ENCODE measurements around the gene PHRF1.
A peak's percentile ranks its signal among the peaks of the same experiment; 100 is the strongest.

The PHRF1 gene

DNA sequence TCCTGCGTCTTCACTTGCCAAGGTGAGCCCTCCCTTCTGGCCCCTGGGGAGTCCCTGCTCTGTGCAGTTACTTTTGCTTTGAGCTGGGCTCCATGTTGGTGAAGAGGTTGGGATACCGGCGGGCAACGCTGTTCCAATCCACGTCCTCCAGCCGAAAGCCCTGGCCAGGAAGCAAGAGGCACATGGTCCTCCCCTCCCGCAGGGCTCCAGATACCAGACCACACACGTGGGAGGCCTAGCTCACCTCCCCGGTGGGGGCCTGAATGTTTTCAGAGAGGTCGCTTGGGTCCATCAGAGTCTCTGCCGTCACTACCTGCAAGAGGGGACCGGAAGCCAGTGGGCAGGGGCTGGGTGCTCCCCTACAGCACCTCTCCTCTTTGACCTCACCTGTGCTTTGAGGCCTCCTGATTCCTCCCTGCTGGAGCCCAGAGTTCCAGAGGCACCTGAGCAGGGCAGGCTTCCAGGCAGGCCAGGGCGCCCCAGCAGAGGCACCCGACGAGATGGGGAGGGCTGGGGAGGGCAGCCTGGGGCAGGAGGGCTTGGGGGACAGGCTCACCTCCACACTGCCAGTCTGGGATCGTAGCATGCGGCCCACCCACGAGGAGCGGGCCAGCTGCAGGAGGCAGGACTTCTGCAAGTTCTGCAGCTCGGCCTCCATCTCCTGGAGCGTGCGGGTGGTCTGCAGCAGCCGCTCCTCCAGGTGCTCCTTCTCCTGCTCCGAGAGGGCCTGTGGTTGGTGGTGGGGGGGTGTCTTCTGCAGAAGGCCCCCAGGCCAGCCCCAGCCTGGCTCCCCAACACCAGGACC lies 18.7 kb upstream of the PHRF1 start:
- DNase-seq, result no peak

DNA sequence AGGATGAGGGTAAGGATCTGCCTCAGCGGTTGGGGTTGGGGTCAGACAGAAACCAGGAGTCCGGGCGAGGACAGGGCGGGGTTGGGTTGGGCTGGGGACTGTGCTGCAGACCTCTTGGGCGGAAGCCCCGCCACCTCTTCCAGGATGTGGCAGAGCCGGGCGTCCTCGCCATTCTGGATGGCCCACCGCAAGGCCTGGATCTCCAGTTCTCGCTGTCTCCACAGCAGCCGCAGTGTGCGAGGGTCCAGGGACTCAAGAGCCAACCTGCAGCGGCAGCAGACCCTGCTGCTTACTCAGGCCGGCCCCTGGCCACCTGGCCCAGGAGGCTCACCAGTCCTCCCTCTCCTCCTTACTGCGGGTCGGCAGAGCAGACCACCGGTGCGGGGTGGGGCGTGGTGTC lies 17.8 kb upstream of the PHRF1 start:
- no peak for DNase-seq

DNA sequence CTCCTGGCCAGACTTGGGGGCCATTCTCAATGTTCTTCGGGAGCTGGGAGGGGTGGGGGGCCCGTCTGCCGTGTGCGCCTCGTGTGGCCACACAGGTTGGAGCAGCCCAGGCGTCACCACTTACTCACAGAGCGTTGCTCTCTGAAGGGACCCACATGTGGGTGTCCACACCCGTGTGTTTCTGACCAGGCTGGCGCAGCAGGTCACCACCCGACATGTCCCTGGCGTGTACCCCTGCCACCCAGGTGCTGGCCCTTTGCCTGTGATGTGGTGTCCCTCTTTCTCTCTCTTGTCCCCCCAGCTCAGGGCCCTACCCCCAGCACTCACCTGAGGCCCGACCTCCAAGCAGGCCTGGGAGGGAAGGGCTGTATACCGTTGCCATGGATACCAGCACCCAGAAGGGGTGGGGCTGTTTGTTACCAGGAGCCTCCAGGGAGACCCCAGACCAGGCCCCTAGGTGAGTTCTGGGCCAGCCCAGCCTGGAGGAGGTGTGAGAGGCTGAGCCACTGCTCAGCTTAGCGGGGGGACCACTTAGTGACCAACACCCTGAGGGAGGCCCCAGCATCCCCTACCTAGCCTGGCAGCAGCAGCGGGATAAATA lies 17.1 kb upstream of the PHRF1 start:
- DNase-seq, result no peak

DNA sequence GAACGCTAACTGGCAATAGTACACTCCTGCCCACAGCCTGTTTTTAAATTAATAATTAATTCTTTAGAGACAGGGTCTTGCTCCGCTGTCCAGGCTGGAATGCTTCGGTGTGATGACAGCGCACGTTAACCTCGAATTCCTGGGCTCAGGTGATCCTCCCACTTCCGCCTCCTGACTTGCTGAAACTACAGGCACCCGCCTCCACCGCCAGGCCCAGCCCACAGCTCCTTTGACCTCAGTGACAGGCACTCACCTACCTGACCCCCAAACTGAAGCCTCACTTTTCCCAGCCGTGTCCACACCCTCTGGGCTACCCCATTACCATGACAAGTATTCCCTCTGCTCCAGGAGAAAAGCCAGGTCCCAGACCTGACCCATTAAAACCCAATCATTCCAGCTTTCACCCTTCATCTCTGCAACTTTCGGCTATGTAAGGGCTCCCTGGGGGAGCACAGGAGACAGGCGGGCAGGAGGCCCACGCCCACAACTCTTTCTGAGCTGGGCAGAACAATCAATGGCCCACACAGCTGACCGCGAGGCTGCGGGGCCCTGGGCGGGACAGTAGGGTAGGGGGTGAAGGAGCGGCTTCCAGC lies 16.5 kb upstream of the PHRF1 start:
- DNase-seq, result no peak

DNA sequence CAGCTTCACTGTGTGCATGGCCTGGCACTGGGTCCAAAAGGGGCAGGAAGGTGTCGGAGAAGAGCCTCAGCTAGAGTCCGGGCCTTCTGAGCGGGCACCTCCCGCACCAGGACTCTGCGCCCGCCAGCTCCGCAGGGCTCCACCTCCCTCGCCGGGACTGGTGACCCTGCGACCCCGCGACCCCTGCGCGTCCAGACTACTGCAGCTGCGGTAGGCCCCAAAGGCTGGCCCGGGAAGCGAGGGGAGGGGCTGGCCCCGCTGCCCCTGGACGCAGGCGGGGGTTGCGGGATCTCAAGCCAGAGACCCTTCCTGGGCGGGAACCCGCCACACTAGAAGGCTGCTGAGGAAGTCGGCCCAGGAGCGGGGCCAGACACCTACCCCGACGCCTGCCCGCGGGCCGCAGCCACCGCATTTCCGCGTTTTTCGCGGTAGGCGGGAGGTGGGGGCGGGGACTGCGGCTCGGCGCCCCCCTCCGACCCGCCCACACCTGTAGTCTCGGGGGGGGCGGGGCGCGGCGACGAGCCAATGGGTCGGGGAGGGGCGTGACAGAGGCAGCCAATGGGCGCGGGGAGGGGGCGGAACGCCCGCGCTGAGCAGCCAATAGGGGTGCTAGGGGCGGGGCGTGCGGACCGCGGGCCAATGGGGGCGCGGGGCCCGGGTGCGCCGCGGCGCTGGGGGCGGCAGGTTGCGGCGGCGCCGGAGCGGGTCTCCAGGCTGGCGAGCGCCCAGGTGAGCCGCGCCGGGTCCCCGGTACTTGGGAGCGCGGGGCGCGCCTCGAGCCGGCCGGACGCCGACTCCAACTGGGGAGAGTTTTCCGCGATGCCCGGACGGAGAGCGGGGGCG lies 15.7 kb upstream of the PHRF1 start, which contains the start of the genes LMNTD2 and RASSF7:
Gene LMNTD2, minus strand, starts transcription at position 434 of the 843 bp plus-strand sequence. Its CDS starts 22 bp downstream, at position 412.
Gene RASSF7, plus strand, starts transcription at position 666 of the 843 bp plus-strand sequence. CDS start 799 bp downstream, outside the sequence.
- peak in 55 of 56 donors; percentile 39 to 93 (median 76) for DNase-seq

DNA sequence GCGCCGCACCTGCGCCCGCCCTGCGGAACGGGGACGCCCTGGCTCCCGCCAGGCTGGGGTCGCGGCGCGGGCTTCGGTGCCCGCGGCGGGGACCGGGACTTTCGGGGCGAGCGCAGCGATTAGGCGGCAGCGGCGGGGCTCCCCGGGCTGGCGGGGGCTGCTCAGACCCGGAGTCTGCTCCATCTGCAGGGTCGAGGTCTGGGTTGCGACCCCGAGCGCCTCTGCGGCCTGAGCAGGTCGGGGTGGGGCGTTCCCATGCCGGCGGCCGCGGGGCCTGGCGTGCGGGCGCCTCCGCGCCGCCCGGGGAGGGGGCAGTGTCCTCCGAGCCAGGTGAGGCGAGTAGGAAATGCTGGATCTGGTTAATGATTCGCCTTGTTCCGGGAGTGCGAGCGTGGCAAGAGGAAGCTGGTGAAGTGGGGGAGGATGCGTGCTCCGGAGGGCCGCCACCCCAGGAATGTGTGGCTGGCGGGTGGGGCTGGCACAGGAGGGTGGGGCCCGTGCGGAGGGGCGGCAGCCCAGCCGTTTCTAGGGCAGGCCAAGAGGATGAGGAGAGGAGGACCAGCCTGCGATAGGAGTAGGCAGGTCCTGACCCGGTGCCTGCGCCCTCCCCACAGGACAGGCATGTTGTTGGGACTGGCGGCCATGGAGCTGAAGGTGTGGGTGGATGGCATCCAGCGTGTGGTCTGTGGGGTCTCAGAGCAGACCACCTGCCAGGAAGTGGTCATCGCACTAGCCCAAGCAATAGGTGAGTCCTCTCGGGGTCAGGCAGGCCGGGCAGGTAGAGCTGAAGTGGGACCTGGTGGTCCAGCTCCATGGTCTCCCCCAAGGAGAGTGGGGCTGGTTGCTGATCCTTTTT lies 14.9 kb upstream of the PHRF1 start:
- peak in 5 of 56 donors; percentile 20 to 45 (median 38) for DNase-seq

DNA sequence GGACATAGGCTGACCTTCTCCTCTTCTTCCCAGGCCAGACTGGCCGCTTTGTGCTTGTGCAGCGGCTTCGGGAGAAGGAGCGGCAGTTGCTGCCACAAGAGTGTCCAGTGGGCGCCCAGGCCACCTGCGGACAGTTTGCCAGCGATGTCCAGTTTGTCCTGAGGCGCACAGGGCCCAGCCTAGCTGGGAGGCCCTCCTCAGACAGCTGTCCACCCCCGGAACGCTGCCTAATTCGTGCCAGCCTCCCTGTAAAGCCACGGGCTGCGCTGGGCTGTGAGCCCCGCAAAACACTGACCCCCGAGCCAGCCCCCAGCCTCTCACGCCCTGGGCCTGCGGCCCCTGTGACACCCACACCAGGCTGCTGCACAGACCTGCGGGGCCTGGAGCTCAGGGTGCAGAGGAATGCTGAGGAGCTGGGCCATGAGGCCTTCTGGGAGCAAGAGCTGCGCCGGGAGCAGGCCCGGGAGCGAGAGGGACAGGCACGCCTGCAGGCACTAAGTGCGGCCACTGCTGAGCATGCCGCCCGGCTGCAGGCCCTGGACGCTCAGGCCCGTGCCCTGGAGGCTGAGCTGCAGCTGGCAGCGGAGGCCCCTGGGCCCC lies 14.1 kb upstream of the PHRF1 start:
- DNase-seq, result no peak

DNA sequence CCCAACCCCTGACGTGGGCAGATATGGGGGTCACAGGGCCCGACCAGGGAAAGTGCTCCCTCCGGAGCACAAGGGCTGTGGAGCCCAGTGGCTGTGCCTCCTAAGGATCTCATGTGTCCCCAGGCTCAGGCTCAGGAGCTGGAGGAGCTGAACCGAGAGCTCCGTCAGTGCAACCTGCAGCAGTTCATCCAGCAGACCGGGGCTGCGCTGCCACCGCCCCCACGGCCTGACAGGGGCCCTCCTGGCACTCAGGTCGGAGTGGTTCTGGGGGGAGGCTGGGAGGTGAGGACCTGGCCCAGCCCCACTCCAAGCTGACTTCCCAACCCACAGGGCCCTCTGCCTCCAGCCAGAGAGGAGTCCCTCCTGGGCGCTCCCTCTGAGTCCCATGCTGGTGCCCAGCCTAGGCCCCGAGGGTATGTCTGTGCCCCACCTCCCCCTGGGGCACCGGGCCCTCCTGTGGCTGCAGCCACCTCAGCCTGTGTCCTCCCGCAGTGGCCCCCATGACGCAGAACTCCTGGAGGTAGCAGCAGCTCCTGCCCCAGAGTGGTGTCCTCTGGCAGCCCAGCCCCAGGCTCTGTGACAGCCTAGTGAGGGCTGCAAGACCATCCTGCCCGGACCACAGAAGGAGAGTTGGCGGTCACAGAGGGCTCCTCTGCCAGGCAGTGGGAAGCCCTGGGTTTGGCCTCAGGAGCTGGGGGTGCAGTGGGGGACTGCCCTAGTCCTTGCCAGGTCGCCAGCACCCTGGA lies 13.0 kb upstream of the PHRF1 start:
- no peak for DNase-seq

DNA sequence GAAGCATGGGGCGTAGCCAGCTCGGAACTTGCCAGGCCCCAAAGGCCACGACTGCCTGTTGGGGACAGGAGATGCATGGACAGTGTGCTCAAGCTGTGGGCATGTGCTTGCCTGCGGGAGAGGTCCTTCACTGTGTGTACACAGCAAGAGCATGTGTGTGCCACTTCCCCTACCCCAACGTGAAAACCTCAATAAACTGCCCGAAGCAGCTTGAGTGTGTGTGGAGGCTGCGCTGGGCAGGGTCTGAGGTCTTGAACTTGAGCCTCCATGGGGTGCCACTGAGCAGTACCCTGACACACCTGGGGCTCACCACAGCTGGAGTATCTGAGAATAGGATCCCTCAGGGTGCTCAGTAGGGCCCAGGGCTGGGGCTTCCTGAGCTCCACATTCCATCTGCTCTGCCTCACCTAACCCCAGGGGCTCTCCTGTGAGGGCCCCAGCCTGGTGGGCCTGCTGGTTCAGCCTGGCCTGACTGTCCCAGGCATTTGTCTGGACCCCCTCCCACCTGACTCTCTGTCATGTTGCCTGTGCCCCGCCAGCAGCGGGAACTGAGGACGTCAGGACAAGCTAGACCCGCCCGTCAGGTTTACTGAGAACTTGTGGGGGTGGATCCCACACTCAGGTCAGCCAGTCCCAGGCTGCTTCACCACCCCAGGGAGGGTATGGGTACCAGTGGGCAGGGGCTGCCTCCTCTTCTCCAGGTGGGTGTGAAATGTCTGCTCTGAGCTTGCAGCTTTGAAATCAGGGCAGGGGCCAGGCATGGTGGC lies 12.3 kb upstream of the PHRF1 start:
- no peak for DNase-seq

DNA sequence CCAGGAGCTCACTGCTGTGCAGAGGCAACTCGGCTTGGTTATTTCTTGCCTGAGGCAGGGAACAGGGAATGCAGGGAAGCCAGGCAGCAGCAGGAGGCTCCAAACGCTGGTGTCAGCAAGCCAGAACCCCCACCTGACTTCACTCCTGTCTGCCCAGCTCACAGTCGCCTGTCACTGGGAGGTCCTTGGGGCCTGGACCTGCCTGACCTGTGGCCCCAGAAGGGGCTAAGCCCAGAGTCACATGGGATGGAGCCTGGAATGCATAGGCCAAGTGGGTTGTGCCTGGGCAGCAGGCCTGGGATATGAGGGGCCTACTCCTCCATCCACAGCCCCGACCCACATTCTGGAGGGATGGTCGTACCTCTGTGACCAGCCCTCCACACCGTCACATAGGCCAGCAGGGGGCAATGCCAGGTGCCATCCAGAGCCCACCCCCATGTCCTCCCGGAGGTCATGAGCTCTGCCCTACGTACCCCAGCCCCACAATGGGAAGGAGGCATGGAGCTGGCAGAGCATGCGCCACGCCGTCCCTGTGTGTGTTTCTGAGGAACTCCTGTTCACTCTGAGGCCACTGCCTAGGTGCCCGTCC lies 10.3 kb upstream of the PHRF1 start:
- DNase-seq, result no peak

DNA sequence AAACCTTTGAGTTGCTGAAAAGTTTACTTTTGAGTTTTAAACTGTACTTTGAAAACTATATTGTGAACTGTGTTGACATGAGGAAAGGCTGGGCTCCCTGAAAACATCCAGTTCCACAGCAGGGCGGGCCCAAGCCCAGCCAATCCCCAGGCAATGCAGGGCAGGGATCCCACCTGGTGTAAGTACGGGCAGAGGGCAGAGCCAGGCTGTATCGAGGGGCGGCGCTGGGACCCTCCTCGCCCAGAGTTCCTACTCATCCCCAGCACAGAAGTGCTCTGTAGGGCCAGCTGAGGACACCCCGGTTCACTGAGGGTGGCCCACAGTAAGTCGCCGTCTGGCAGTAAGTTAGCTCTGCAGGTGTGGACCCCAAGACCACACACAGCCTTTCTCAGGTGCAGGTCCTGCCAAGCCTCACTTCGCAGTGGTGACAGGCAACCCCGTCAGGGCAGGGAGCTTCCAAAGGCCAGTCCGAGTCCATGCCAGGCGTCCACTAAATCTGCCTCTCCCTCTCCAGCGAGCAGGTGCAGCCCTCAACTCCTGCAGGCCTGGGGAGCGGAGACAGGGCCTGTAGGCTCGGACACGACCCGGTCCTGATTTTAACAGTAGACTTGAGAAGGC lies 9.2 kb upstream of the PHRF1 start:
- no peak for DNase-seq

DNA sequence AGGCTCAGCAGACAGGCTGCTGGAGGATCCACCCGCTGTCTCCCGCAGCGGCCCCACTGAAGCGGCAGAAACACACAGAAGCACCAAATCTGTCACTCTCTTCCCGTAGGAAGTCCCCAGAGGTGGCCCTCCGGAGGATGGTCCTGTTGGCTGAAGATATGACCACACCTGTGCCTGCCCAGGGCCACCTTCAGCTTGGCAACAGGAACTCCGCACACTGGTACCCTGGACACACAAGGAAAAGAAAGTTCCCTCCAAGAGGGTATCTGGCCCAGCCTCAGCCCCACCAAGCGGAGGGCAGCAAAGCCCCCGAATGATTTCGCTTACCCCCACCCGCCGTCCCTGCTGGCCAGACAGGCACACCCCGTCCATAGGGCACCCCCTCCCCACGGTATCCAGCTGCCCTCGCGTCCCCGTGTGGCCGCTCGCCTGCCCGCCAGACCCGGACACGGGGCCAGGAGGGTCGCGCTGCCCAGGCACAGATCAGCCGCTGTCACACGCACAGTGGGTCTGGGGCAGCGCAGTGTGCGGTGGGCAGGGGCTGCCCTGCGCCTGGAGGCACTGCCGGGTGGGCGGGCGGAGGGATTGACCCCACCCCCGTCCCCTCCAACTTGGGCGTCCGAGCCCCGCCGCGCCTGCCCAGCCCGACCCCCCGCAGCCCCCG lies 8.5 kb upstream of the PHRF1 start:
- no peak for DNase-seq

DNA sequence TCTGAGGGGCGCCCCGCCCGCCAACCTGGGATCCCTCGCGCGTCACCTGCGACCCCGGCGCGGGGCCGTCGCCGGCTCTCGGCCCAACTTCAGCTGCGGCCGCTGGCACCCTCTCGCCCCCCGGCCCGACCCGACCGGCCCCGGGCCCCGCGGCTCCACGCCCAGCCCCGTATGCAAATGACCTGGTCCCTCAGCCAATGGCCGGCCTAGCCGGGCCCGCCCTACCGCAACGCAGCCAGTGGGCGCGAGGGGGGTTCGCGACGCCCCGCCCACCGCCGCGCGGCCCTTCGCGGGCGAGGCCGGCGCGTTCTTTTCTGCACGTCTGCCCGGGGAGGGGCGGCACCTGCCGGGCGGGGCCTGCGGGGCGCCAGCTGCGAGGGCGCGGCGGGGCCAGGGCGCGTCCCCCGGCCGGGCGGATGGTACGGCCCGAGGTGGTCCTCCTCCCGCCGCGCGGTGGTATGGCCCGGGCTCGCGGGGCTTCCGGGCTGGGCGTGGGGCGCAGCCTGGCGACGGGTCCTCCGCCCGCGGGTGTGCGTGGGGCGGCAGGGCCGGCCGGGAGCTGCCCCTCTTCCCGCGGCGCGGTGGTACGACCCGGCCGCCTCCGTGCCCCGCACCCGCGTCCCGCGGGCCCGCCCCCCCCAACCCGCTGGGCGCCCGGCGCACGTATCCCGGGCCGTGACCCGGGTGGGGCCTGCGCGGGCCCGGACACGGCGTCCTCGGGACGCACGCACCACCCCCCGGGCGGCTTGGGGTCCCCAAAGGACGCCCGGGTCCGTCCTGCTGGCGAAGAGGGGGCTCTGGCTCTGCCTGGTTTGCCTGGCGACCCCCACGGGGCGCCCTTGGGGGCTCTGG lies 7.7 kb upstream of the PHRF1 start:
- peak in 55 of 56 donors; percentile 35 to 95 (median 83) for DNase-seq

DNA sequence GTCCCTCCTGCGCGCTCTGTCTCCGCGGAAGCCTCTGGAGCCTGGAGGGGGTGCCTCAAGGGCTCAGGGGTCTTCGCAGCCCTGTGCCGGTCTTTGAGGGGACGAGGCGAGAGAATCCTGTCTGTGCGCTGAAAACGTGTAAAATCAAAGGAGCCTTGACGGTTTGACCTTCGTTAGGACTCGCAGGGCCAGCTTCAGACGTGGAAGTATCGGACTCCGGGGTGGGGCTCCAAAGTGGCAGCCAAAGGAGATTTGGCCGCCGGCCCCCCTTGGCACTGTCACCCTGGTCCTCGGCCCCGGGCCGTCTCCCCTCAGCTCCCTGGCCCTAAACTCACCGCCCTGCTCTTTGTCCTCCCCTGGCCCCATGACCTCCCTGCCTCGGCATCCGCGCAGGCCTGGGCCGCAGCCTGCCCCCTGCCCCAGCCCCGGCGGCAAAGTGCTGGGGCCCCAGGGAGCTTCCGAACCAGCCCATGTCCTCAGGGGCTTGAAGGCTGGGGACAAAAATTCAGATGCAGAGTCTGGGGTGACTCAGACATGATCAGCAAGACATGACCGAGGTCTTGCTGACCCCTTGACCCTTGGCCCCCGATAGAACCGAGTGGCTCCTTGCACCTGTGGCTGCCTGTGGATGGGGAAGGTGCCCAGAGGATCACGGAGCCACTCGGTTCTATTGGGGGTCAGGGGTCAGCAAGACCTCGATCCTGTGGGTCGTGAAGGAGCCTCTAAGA lies 6.9 kb upstream of the PHRF1 start:
- no peak for DNase-seq

DNA sequence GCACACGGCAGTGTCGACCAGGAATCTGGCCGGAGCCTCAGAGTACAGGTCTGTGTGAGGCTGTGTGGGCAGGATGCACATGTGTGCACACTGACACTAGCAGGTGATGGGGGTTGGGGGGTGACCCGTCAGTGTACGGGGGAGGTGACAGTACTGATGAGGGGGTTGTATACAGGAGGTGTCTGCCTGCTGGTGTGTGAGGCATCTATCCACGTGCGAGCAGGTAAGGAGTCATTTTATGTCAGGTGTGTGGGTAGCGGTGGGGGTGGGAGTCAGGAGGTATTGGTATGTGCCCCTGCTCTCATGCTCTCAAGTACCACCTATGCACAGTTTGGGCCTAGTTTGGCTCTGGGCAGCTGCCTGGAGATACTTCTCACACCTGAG lies 4.5 kb upstream of the PHRF1 start:
- peak in 1 of 56 donors; percentile 18 for DNase-seq

Measured in nucleus accumbens (tissue), 56 donors.